C1 segment of cervical spinal cord (tissue), 14 donors: ENCODE measurements around the gene GCNT2.
"Not testable (repeated sequence)": the region's sequence is repeated elsewhere in the genome, so short reads cannot be mapped to it uniquely, and the experiment has no call there.

Experiments used
- DNase-seq, 14 donors: peaks; one replicate each; lab custom pipeline; 2025; lab: John Stamatoyannopoulos, UW

Gene GCNT2

DNA sequence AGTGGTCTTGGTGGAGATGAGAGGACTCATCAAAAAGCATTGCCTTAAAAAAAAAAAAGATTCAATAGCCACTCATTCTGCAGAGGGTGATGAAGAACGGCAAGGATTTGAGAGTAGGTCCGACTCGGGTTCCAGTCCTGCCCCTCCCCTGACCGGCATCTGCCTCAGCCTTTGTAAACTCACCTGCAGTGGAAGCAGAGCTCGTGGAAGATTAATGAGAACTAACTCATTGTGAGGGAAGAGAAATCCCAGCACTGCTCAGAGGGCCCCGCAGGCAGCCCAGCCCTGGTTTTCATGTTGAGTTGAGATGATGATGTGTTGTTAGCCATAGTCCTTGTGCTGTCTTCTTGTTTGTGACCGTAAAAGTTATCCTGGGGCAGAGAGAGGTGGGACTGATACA is 59.4 kb downstream of the GCNT2 start:
- DNase-seq: no peak

- DNase-seq: not testable (repeated sequence)
These were observed 60.3 kb downstream of the GCNT2 start for GRCh38 chr6:10581402-10581801.

DNA sequence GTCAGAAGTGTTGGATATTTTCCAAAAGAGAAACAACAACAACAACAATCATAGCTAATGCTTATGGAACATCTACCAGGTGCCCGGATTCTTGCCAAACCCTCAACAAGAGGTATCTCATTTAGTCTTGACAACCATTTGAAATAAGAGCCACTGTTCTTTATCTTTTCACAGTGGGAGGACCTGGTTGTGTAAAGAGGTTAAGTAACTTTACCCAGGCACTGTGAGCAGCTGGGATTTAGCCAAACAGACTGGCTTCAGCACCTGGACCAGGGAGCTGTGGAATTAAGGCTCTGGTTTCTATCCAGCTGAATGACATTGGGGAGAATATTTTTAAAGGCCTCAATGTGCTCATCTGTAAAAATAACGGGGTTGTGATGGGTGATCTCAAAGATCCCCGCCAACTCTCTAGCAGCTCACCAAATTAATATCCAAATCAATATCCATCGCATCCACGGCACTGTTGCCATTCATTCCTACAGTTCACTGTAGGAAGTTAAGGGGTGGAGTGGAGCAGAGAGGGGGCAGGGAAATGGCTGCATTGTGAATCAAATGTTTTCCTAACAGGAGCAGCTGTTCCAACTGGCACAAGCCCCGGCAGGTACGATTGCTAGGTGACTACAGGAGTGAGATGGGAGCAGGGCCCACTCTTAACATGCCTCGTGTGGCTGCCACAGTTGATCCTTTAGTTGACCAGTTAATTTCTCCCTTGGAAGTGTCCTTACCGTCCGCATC is 61.8 kb downstream of the GCNT2 start:
- DNase-seq: no peak

GRCh38 chr6:10583509-10583901 is 62.4 kb downstream of the GCNT2 start:
- no peak for DNase-seq

GRCh38 chr6:10584607-10585006 is 63.5 kb downstream of the GCNT2 start:
- no peak for DNase-seq

DNA sequence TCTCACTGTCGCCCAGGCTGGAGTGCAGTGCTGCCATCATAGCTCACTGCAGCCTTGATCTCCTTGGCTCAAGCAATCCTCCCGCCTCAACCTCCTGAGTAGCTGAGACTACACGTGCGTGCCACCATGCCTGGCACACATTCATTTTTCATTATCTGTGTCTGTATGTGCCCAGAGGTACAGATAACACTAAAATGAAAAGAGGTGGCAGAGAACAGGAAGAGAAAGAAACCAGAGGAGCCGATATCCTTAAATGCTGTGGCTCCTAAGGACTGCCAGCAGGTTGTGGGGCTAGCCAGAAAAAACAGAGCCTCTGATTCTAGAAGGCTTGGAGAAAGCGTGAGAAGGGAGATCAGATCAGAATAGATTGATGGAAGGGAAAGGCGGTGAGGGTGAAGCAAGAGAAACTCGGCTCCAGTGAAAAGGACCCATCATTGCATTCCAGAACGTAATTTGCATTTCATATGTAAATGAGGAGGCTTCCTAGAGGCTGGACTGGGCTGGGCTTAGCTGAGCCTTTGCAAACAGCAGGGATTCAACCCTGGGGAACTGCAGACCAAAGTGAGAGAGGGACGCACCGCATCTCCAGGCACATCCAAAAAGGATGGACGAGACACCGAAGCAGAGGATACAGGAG is 64.2 kb downstream of the GCNT2 start:
- peak in 2 of 14 donors; percentile 1 to 43 for DNase-seq

DNA sequence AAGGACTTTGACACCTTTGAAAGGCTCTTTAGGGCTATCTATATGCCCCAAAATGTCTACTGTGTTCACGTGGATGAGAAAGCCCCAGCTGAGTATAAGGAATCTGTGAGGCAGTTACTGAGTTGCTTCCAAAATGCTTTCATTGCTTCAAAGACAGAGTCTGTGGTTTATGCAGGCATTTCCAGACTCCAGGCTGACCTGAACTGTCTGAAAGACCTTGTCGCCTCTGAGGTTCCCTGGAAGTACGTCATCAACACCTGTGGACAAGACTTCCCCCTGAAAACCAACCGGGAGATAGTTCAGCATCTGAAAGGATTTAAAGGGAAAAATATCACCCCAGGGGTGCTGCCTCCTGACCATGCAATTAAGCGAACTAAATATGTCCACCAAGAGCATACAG is 65.2 kb downstream of the GCNT2 start:
- DNase-seq: no peak

- peak in 1 of 14 donors; percentile 7 for DNase-seq
These were observed 66.7 kb downstream of the GCNT2 start for GRCh38 chr6:10587656-10588406.

DNA sequence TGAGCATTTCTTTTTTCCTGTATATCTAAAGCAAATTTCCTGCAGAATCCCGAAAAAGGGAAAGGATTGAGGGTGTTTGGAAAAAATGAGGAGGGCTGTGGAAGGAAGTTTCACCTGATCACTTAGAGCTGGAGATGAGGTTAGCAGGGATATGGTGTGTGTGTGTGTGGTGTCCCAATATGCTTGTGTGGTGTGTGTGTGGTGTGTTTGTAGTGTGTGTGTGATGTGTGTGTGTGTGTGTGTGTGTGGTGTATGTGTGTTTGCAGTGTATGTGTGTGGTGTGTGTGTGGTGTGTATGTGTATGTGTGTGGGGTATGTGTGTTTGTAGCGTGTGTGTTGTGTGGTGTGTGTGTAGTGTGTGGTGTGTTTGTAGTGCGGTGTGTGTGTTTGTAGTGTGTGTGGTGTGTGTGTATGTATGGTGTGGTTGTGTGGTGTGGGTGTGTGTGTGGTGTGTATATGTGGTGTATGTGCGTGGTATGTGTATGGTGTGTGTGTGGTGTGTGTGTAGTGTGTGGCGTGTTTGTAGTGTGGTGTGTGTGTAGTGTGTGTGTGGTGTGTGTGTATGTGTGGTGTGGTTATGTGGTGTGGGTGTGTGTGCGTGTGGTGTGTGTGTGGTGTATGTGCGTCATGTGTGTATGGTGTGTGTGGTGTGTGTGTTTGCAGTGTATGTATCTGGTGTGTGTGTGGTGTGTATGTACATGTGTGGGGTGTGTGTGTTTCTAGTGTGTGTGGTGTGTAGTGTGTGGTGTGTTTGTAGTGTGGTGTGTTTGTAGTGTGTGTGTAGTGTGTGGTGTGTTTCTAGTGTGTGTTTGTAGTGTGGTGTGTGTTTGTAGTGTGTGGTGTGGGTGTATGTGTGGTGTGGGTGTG is 67.6 kb downstream of the GCNT2 start:
- DNase-seq: no peak

GRCh38 chr6:10589429-10589727 is 68.2 kb downstream of the GCNT2 start:
- DNase-seq: peak in 1 of 14 donors; percentile 21

- DNase-seq: no peak
These were observed 68.8 kb downstream of the GCNT2 start for GRCh38 chr6:10589983-10590382.

- no peak for DNase-seq
These were observed 70.4 kb downstream of the GCNT2 start for GRCh38 chr6:10591422-10592160.

DNA sequence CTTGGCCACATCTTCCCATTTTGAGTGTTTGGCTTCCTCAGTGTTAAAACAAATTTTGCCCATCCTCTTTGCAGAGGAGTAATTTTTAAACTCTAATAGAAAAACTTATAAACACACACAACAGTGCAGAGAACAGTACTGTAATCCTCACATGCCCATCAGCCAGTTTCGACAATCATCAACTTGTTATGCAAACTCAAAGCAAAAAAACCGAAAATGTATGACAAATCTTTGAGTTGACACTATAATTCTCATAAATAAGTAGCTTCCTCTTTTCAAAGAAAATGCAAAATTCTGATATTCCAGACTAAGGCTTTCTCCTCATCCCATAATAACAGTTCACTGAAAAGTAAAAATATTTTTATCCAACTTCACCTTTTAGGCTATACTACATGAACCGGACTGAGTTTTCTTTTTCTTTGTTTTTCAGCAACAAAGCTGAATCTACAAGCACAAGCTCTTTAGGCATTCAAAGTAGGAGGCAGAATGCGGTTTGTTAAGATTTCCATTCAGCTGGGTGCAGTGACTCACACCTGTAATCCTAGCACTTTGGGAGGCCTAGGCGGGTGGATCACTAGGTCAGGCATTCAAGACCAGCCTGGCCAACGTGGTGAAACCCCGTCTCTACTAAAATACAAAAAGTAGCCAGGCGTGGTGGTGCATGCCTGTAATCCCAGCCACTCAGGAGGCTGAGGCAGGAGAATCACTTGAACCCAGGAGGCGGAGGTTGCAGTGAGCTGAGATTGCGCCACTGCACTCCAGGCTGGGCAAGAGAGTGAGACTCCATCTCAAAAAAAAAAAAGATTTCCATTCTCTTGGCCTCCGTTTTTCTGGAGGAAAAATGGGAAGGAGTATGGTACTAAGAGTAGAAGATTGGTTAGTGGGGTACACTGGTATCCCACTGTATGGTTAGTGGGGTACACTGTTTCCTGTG is 74.8 kb downstream of the GCNT2 start:
- DNase-seq: no peak

GRCh38 chr6:10597499-10598001 is 76.4 kb downstream of the GCNT2 start:
- DNase-seq: no peak

DNA sequence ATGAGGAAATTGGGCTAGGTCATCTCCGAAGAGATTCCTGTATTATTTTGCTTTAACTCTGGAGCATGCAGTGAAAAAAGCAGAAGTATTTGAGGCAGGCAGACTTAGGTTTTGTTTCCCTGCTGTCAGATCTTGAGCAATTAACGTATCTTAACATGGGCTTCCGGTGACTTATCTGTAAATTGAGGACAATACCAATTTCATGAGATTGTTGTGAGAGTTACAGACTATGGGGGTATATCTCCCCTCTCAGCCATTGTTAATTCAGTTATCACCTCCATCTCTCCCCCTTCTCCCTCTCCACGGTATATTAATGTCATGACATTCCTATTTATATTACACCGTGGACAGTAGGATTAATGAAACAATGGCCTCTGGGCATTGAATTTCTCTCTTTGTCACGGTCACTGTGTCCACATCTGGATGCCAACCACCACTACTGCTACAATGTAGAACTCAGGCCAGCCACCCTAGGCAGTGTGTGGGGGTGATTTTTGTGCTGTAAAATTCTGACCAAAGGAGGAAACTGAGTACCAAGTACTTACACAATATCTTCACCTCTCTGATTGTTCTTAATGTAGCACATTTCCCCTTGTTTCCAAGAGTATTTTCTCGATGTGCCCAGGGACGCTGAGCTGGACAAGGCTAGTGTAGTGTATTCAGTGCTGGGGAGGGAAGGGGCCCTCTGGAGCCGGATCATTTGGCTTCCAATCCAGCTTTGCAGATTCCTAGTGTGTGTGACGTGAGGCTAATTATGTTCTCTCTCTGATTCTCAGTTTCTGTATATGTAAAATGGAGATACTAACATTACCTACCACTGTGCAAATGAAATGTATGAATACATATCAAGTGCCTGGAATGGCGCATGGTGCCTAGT is 77.2 kb downstream of the GCNT2 start:
- no peak for DNase-seq

DNA sequence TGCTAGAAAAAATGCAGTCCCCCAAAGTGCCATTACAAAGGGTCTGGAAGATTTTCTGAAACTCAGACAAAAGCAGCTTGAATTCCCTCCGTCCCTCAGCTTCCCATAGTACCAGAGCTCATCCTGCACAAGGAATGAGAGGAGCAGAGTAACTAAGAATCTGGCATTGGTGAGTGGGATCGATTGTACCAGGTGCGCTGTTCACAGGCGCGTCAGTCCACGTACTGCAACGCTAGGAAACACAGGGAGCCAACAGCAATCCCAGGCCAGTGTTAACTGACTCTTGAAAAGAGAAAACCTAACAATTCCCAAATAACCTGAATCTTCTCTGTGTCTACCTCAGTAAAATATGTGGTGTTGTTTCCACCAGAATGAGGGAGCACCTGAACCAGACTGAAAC is 77.9 kb downstream of the GCNT2 start:
- no peak for DNase-seq

- DNase-seq: not testable (repeated sequence)
These were observed 79.5 kb downstream of the GCNT2 start for GRCh38 chr6:10600681-10601080.

DNA sequence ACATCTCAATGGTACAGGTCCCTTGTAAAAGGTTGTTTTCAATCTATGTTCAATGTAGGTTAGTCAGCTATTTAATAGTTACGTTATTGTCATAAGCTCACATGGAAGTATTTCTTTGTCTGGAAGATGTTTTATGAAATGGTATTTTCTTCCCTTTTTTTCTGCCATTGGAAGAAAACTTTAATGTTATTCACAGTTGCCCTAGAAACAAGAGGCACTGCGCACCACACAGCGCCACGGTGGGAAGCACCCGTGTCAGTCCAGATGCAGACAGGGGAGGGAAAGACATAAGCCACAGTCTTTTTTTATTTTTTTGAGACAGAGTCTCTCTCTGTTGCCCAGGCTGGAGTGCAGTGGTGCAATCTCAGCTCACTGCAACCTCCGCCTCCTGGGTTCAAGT is 82.1 kb downstream of the GCNT2 start:
- DNase-seq: no peak

DNA sequence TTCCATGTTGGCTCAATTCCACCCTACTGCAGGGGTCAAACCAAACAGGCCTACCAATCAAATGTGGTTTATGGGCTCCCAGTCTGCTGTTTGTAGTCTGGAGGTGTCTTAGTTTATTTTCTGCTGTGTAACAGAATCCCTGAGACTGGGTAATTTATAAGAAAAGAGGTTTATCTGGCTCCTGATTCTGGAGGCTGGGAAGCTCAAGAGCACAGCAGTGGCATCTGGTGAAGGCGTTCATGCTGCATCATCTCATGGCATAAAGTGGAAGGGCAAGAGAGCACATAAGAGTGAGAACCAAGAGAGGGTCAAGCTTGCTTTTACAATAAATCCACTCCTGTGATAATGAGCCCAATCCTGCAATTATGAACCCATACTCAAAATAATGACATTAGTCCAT is 87.9 kb downstream of the GCNT2 start:
- DNase-seq: no peak
